Rectal smooth muscle tissue (tissue), 1 donor: ENCODE measurements around the gene DKK3.
A peak's percentile ranks its signal among the peaks of the same experiment; 100 is the strongest.

Source experiments
- H3K27ac ChIP-seq: one replicate; pipeline ENCODE4 v1.7.0; 2013; ENCODE audit warnings: low read depth, low read length, inconsistent platforms
- H3K27me3 ChIP-seq: one replicate; pipeline ENCODE4 v1.7.0; 2013; ENCODE audit warnings: low read length; ENCODE audit not compliant: control insufficient read depth, insufficient read depth
- H3K36me3 ChIP-seq: one replicate; pipeline ENCODE4 v1.7.0; 2013; ENCODE audit warnings: low read length; ENCODE audit not compliant: control insufficient read depth, insufficient read depth
- H3K4me1 ChIP-seq: one replicate; pipeline ENCODE4 v1.7.0; 2013; ENCODE audit warnings: low read length; ENCODE audit not compliant: control insufficient read depth, insufficient read depth
- H3K4me3 ChIP-seq: one replicate; pipeline ENCODE4 v1.7.0; 2013; ENCODE audit warnings: low read length
- H3K9ac ChIP-seq: one replicate; pipeline ENCODE4 v1.7.0; 2013; ENCODE audit warnings: low read length

Gene DKK3

DNA sequence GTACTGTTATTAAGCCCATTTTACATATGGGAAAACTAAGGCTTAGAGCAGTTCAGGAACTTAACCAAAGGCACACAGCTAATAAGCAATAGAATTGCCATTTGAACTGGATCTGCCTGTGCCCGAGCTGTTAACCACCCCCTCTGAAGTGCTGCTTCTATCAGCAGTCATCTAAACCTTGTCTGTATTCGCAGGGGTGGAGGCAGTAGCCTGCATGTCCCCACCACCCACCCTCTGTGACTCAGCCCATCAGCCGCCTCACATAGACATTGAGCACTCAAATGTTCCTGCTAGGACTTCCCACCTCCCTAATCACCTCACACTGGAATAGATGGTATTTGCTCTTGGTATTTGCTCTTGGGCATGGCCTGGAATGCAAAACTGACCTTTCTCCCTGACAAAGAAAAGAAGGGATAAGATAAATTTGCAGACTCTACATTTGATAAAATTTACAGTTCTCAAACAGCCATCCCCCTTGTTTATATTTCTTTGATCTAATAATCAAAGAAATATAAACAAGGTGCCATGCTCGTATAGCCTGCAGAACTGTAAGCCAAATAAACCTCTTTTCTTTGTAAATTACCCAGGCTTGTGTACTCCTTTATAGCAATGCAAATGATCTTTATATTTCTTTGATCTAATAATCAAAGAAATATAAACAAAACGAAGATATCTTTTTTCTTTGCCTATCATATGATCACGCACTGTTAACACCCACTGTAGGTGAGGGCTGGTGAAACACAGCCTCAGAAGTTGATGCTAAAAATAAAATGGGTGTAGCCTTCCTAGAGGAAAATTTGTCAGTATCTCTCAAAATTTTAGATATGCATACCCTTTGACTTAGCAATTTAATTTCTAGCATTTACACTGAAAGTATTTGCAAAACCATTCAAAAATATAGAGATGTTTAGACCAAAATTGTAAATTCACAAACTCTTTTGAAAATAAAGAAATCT, 15.9 kb downstream of the DKK3 start:
- Histone ChIP-seq H3K27ac (no peak overlapping the region), H3K4me3 (no peak overlapping the region), H3K4me1 (peaks cover 8% of the 10 kb centered on the region)

DNA sequence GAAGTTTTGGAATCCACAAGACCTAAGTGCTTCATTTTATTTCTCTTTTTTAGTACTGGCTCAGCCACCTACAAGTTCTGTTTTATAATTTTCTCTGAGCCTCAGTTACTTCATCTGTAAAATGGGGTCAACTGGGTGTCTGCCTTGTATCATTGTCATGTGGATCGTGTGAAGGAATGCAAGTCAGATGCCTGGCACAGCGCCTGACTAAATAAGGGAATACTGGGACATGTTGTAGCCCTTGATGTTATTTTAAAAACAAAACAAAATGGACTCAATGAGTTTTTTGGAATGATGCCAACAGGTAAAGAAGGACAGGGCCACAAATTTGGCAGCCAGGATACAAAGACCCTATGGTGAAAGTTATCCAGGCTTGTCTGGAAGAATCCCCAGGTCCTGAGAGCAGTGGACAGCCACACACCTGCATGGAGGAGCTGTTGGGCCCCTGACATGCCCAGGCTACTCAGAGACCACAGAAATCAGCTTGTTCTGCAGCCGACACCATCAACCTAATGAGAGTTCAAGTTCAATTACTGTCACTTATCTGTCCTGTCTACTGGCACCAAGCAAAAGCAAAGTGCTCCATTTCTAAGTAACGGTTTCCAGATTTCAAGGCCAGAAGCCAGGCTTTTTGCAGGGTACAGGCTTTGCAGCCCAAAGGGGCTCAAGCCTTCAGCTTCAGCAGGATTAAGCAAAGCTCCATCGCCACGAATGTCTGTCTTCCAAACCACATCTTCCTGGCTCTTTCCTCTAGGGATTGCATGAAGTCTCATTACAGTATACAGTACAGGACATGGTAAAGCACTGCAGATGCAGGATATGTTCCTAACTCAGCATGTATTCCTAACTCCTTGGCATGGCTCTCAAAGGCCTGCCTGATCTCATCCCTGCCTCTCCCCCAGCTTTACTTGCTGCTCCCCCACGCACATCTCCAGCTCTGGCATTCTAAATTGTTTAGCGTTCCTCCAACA, 18.4 kb downstream of the DKK3 start:
- H3K27me3 ChIP-seq = no peaks in the 10 kb centered on the region
- H3K4me3 ChIP-seq = no peak overlapping the region
- H3K9ac ChIP-seq = no peak overlapping the region
- H3K36me3 ChIP-seq = no peaks in the 10 kb centered on the region
- peaks cover 8% of the 10 kb centered on the region for H3K4me1 ChIP-seq
- no peak overlapping the region for H3K27ac ChIP-seq

More for the DNA sequence above, 15.9 kb downstream of the DKK3 start:
- Histone ChIP-seq H3K9ac (no peak overlapping the region), H3K27me3 (no peaks in the 10 kb centered on the region), H3K36me3 (no peaks in the 10 kb centered on the region)

DNA sequence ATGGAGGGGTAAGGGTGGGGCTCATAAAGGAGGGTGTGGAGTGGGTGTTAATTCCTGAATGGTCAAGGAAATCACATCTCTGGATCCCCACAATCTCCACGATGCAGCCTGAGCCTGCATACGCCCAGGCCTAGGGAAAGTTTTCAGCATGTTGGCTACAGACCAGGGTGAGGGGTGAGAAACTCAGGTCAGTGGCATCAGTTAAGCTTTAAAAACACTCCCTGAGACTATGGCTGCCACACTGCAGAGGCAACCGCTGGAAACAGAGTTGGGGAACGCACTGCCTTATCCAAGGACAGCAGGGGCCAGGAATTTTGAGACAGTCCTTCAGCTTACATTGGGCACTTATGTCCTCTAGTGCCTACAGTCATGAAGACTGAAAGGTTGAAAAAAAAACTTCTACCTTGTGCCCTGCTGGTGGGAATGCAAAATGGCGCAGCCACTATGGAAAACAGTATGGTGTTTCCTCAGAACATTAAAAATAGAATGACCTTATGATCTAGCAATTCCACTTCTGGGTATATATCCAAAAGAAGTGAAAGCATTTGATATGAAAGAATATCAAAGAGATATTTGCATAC, 19.7 kb downstream of the DKK3 start:
- H3K4me3 ChIP-seq = no peak overlapping the region
- peak overlapping the region; percentile 10 for H3K27ac ChIP-seq
- no peaks in the 10 kb centered on the region for H3K36me3 ChIP-seq
- H3K9ac ChIP-seq = no peak overlapping the region
- peaks cover 8% of the 10 kb centered on the region for H3K4me1 ChIP-seq
- no peaks in the 10 kb centered on the region for H3K27me3 ChIP-seq

DNA sequence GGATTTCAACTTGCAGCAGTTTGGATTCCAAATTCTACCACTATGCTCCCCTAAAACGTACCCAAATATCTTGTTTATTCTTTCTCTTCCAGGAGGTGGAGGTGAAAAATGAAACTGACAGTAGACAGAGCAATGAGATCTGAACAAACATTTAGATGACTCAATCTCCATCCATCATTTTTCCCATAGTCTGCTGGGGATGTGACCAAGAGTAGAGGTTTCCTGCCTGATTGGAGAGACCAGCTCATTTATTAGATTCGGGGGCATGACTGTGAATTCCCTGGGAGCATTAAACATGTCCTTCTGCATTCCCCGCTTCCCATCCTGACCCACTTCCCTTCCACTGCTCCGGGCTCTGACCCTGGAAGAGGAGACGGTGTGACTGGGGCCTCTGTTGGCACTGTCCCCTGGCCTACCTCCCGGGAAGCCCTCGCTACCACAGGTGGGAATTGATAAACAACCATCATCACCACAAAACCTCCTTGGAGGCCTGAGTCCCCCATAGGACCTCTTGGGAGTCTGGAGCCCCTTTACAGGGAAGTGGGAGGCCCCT, 20.3 kb downstream of the DKK3 start:
- H3K36me3 ChIP-seq = no peaks in the 10 kb centered on the region
- peak overlapping the region; percentile 10 for H3K27ac ChIP-seq
- no peak overlapping the region for H3K9ac ChIP-seq
- no peak overlapping the region for H3K4me3 ChIP-seq
- peaks cover 8% of the 10 kb centered on the region for H3K4me1 ChIP-seq
- H3K27me3 ChIP-seq = no peaks in the 10 kb centered on the region

DNA sequence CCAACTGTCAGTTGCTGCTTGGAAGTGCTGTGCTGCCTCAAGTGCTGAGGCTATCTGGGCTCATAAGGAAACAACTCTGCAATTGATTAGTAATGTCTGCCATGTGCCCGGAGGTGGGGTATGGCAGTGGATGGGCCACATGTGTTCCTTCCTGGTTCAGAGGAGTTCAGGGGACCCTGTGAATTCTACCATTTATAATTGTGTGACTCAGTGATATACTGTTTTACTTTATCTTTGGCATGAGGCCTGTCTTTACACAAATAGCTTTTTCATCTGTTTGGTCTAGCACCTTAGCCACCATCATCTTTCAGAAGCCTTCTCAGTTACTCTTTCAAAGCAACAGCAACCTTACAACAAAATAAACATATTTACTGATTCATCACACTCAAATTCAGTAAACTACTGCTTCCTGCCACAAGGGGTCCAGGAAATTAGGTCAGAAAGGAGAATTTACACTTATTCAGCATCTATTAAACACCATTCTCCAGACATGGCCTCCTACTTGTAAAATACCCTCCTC, 20.9 kb downstream of the DKK3 start:
- Histone ChIP-seq H3K4me1 (peaks cover 8% of the 10 kb centered on the region), H3K27me3 (no peaks in the 10 kb centered on the region), H3K9ac (no peak overlapping the region), H3K27ac (no peak overlapping the region), H3K36me3 (no peaks in the 10 kb centered on the region), H3K4me3 (no peak overlapping the region)

DNA sequence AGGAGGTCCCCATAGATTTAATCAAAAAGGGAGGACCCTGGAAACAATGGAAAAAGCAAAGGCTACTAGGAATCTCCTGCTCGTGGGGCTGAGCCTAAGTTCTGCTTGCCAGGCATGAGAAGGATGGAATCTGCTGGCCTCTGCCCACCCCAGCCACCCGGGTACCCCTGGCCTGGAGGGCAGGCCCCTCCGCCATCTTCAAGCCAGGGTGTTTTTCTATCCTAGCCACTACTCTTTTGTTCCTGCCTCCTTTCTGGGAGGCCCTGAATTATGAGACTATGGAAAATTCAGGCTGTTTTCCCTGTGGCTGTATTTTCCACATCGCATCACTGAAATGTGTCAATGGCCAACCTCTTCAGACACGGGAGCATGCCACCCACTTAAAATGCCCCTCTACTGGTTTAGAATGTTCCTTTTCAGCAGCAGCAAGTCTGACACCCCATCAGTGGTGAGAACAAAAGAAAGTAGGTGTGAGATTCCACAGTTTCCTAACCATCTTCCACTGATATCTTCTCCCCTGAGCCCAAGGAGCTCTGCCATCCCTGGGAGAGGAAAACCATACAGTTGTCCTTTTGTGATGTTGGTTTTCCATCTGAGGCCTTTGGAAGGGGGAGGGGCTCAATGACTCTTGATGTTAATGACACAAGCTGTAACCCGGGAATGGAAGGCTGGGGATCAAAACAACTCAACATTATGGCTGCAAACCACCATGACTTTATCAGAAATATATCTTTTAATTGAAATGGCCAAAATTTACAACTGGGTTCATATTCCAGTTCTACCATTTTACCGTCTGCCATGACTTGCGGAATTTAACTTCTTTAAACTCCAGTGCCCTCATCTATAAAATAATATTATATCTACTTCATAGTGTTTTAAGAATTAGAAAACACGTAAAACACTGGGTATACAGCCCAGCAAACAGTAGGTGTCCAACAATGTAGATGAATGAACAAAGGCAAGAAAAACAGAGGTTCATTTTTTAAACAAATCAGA, 22.2 kb downstream of the DKK3 start:
- Histone ChIP-seq H3K36me3 (no peaks in the 10 kb centered on the region), H3K27me3 (no peaks in the 10 kb centered on the region), H3K27ac (no peak overlapping the region), H3K4me3 (no peak overlapping the region), H3K4me1 (peaks cover 8% of the 10 kb centered on the region), H3K9ac (no peak overlapping the region)

DNA sequence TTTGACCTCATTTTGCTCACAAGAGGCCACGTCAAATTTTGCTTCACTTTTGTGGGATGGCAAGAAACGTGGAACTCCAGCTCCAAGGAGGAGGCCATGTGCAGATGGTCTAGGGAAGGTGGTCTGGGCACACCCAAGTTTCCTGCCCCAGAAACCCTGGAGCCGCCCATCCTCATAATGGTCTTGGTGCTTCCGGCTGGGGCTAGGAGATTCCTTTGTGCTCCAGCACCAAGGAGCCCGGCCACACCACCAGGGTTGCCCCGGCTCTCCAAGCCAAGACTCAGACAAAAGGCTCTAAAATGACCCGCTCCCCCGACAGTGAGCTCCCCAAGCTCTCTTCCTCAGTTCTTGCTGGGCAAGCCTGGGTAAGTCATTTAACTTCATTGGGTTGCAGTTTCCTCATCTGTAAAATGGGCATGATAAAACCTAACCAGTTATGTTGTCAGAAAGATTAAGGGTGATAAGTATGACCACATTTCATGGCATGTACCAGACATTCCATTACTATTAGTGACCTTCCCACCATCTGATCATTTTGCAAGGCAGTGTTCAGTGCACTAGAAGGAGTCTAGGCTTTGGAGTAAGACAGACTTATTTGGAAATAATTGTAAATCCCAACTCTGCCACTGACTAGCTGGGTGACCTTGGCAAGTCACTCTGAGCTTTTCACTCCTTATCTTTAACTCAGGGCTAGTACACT, 23.3 kb downstream of the DKK3 start:
- Histone ChIP-seq H3K27me3 (no peaks in the 10 kb centered on the region), H3K4me3 (no peak overlapping the region), H3K27ac (no peak overlapping the region), H3K36me3 (no peaks in the 10 kb centered on the region), H3K4me1 (peaks cover 7% of the 10 kb centered on the region), H3K9ac (no peak overlapping the region)

DNA sequence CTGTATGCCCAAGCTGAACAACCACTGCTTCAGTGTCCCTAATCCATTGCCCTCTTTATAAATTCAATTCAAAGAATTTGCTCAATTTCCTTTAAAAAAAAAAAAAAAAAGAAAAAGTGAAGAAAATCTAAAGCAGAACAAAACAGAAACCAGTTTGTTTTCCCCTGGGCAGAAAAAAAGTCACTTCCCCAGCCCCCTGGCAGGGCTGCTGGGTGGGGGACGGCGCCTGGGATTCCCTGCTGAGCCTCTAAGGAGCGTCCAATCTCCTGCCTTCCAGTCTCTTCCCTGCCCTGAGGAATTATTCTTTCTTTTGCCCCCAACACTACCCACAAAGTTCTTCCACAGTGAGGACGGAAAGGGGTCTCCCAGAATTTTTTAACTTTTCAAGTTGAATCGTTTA, 23.9 kb downstream of the DKK3 start:
- H3K4me3 ChIP-seq = no peak overlapping the region
- no peak overlapping the region for H3K27ac ChIP-seq
- no peaks in the 10 kb centered on the region for H3K27me3 ChIP-seq
- H3K9ac ChIP-seq = no peak overlapping the region
- H3K4me1 ChIP-seq = peaks cover 3% of the 10 kb centered on the region
- no peaks in the 10 kb centered on the region for H3K36me3 ChIP-seq

DNA sequence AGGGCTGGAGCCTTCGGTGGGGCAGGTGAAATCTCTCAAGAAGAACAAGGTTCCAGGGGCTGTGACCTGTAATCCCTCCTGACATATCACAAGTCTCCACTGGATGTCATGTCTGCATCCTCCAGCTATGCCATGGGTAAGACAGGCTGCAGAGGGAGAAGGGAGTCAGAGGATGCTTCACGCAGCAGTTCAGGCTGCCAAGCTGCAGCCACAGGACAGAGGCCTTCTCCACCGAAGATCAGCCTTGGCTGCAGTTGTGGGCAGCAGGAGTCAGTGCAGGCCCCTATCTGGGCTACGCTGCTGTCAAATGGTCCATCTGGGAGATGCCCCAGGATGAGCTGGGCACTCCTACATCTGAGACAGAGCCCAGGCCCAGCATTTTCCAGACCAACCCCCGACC, 25.0 kb downstream of the DKK3 start:
- Histone ChIP-seq H3K27ac (no peak overlapping the region), H3K27me3 (no peaks in the 10 kb centered on the region), H3K9ac (no peak overlapping the region), H3K4me1 (peaks cover 7% of the 10 kb centered on the region), H3K4me3 (no peak overlapping the region), H3K36me3 (no peaks in the 10 kb centered on the region)

DNA sequence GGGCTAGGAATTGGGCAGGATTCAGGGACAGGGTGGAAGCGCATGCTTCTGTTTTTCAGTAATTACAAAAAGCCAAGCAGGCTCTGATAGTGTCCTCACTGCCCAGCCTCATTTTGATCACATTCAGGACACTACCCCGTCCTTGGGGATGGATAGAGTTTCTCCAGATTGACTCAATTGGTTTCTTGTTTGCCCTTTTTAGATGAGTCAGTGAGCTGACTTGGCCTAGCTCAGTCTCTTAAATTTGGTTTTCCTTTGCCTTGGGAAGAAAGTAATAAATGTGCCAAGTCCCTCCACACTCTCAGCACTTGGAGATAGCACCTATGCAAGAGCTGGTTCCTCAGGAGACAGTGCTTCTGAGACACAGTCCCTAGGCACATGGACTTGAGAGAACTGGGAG, 25.5 kb downstream of the DKK3 start:
- Histone ChIP-seq H3K36me3 (no peaks in the 10 kb centered on the region), H3K27me3 (no peaks in the 10 kb centered on the region), H3K9ac (no peak overlapping the region), H3K4me1 (peaks cover 4% of the 10 kb centered on the region), H3K4me3 (no peak overlapping the region), H3K27ac (no peak overlapping the region)
